Chondrocyte (in vitro differentiated cells): Measurements from ENCODE around the gene LBR. TPM values are rescaled to one million over a fixed set of nuclear protein-coding genes. Genes with fewer than 3 reads are reported as not detected.

Experiments used
- DNase-seq: peaks from one replicate; pipeline ENCODE4 v3.0.0; 2021; ENCODE audit warnings: mixed read lengths, low spot score
- H3K27ac Mint-ChIP-seq: one replicate; pipeline ENCODE4 v1.8.0; 2021; ENCODE audit warnings: mild to moderate bottlenecking, moderate library complexity, mixed read lengths; ENCODE audit not compliant: unreplicated experiment
- H3K27me3 Mint-ChIP-seq: 2 replicates; pipeline ENCODE4 v1.8.0; 2021; ENCODE audit warnings: low read depth, mixed read lengths
- H3K36me3 Mint-ChIP-seq: 2 replicates; pipeline ENCODE4 v1.8.0; 2021; ENCODE audit warnings: low read depth, mixed read lengths
- H3K4me1 Mint-ChIP-seq: 2 replicates; pipeline ENCODE4 v1.8.0; 2021; ENCODE audit warnings: low read depth, mild to moderate bottlenecking, mixed read lengths
- H3K4me3 Mint-ChIP-seq: one replicate; pipeline ENCODE4 v1.8.0; 2021; ENCODE audit warnings: mild to moderate bottlenecking, moderate library complexity, mixed read lengths; ENCODE audit not compliant: unreplicated experiment
- H3K9me3 Mint-ChIP-seq: 2 replicates; pipeline ENCODE4 v1.8.0; 2021; ENCODE audit warnings: low read depth, mixed read lengths
- CTCF ChIP-seq: fragments of 200-600 bp; sonication (generic); IDR thresholded peaks from 2 replicates; pipeline ENCODE4 v1.5.0; 2021; ENCODE audit warnings: antibody characterized with exemption, mild to moderate bottlenecking, moderate library complexity
- long read RNA-seq: library from polyadenylated mRNA; stranded (forward); transcript quantifications from one replicate; pipeline ENCODE4 v2.0.0, GENCODE V29; 2021
- total RNA-seq: library from RNA; stranded (reverse); gene quantifications from 3 replicates; pipeline ENCODE4 v1.2.1, GENCODE V29; 2021

LBR gene
- 22.7 to 29.0 TPM (median 24.4 TPM) in 3 replicates for total RNA-seq
- long read RNA-seq, transcript LBR-201 (14 exons, 3,745 nt): major isoform, 67 of 90 reads
- long read RNA-seq, partial matches to known transcripts: 2 of 90 reads
- long read RNA-seq, other reads (novel, unspliced or antisense): 21 of 90 reads

GRCh38 chr1:225427235-225428067, at the start of gene LBR:
Gene LBR (minus strand): TSS chr1:225428038. CDS start chr1:225424075, 3,963 bp downstream.
- Mint-ChIP-seq H3K27ac (peak within 1 kb of the TSS; percentile 90), H3K4me1 (peaks cover 65% of the 10 kb centered on the region), H3K36me3 (no peaks in the 10 kb centered on the region), H3K9me3 (no peaks in the 10 kb centered on the region), H3K4me3 (peak within 1 kb of the TSS; percentile 75), H3K27me3 (no peaks in the 10 kb centered on the region)
- DNase-seq: no peak
- TF ChIP-seq CTCF: no peak

GRCh38 chr1:225477296-225477911, 49.6 kb upstream of the LBR start:
- H3K27me3 Mint-ChIP-seq: no peaks in the 10 kb centered on the region
- TF ChIP-seq CTCF: no peak
- no peak overlapping the region for H3K4me3 Mint-ChIP-seq
- no peaks in the 10 kb centered on the region for H3K36me3 Mint-ChIP-seq
- no peaks in the 10 kb centered on the region for H3K9me3 Mint-ChIP-seq
- no peak overlapping the region for H3K27ac Mint-ChIP-seq
- H3K4me1 Mint-ChIP-seq: peaks cover 24% of the 10 kb centered on the region
- DNase-seq: no peak

GRCh38 chr1:225476538-225476988, 48.7 kb upstream of the LBR start:
- no peak overlapping the region for H3K4me3 Mint-ChIP-seq
- H3K36me3 Mint-ChIP-seq: no peaks in the 10 kb centered on the region
- H3K4me1 Mint-ChIP-seq: peaks cover 15% of the 10 kb centered on the region
- TF ChIP-seq CTCF: no peak
- H3K27me3 Mint-ChIP-seq: no peaks in the 10 kb centered on the region
- H3K27ac Mint-ChIP-seq: no peak overlapping the region
- no peak for DNase-seq
- H3K9me3 Mint-ChIP-seq: no peaks in the 10 kb centered on the region

- Mint-ChIP-seq H3K36me3 (no peaks in the 10 kb centered on the region), H3K4me3 (no peak overlapping the region), H3K4me1 (peaks cover 12% of the 10 kb centered on the region), H3K27me3 (no peaks in the 10 kb centered on the region), H3K27ac (no peak overlapping the region), H3K9me3 (no peaks in the 10 kb centered on the region)
- no peak for DNase-seq
- TF ChIP-seq CTCF: no peak
Measured at GRCh38 chr1:225476100-225476511, 48.3 kb upstream of the LBR start.
